Stimulated activated CD8-positive, alpha-beta memory T cell treated with anti-CD3 and anti-CD28 coated beads, Interleukin-15, amount 100 ng/mL, for 48 hours (primary cell): ENCODE data around the gene PSAPL1.

Source experiments
- DNase-seq, 2 donors: peaks; one replicate each; pipeline ENCODE4 v3.0.0-alpha.2; 2020; ENCODE audit warnings: low read depth in 2 of 2

The PSAPL1 gene

DNA sequence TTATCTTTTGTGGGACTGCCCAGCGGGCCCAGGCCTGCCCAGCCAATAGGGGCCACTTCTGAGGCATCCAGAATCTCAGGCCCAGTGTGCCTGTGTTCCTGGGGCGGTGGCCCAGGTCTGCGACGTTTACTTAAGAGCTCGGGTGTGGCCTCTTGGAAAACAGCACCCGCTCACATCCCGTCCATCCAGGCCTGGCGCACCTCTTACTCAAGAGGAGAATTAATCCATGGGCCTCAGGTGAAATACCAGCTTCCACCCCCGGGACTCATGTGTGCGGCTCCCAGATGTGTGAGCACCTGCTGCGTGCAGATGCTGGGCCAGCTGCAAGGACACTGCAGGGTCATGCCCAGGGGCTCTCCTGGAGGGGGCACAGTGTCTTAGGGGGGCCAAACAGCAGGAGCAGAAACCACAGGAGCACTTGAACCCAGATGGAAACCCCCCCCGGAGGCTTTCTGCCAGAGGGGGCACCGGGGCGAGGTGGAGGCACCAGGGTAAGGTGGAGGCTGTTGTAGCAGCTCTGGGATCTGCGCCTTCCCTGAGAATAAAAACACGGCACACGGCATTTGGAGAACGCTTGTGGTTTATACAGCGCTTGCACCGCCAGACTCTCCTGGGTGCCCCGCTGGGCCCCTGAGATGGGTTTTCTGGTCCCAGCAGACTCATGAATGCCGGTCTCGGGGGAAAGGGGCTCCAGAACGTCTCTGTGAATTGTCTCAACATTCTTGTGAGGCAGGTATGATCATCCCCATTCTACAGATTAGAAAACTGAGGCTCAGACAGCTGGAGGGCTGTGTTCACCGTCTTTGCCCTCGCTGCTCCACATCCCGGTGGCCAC, 2.8 kb downstream of the PSAPL1 start:
- DNase-seq: no peak

DNA sequence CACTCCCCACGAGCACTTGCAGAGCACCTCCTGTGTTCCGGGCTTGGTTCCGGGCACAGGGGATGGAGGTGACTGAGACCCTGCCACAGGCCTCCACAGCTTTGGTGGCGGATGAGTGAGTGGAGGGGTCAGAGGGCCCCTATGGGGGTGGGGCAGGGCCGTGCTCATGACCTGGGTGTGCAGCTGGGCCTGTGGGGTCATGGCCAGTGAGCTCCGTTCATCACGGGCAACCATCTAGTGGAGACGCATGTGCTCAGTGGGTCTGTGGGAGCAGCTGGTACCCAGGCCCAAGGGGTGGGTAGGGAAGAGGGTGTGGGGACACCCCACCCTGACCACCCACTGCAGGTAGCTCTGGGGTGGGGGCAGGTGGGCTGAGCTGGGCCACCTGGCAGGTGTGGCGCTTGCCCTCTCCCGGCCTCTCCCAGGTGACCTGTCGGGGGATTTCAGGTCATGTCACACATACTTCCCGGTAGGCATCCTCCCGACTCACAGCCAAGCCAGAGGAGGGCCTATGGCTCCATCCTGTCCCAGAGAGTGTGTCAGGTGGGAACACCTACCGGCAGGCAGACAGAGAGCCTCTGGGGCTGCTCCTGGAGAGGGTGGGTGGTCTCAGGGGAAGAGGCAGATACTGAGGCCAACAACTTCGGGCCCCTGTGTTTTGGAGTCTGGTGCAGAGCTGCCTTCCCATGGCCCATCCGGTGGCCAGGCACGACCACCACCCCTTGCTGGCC, 3.6 kb downstream of the PSAPL1 start:
- no peak for DNase-seq

DNA sequence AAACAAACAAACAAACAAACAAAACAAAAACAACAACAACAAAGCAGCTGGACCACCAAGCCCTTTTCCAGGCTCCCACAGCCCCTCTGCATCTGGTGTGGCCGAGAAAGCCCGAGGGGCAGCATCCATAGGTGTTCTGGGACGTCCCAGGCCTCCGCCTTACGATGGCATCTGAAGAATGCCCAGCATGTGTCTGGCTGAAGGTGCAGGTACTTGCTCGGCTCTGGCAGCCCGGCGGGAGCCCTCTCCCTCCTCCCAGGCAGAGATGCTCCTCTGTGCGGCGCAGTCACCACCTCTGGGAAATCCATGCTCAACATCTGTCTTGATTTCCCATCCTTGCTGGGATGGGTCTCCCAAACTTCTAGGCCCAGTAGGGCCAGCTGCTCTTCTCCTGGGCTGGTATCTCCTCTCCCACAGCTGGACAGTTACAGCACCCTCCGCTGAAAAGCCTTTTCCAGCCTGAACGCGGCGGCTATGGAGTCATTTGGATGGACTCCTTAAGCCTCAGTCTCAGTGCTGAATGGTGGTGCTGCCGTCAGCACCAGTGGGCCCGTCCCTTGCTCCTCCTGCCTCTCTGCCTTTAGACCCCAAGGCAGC, 4.3 kb downstream of the PSAPL1 start:
- DNase-seq: no peak

DNA sequence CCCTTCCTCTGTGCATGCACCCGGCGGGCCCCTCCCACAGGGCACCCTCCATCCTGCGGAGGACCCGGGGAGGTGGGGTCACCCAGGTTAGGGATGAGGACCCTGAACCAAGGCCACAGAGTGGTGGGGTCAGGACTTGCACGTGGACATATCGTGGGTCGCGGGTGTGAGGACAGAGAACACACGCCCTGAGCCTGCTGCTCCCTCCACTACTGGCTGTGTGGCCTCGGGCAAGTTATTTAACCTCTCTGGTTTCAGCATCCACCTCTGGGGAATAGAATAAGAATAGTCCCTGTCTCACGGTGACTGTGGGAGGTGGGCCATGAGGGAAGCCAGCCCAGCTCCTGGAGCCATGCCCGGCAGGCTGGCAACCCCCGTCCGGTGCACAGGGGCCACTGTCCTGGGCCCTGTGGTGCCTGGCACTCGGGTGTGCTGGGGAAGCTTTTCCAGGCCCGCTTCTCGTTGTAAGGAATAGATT, 5.1 kb downstream of the PSAPL1 start:
- DNase-seq: no peak

DNA sequence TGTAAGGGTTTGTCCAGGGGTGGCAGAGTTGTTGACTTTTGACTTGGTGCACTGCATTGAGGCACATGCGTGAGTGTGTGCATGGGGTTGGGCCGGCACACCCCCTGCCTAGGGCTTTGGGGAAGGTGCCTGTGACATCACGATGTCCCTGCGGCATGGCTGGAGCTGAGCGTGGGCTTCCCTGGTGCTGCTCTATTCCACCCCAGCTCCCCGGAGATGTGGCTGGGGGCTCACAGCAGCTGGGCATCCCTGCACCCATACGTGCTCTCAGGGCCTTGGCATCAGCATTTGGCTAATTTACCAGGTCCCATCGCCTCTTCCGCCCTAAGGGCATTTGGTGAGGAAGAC, 5.7 kb downstream of the PSAPL1 start:
- no peak for DNase-seq

DNA sequence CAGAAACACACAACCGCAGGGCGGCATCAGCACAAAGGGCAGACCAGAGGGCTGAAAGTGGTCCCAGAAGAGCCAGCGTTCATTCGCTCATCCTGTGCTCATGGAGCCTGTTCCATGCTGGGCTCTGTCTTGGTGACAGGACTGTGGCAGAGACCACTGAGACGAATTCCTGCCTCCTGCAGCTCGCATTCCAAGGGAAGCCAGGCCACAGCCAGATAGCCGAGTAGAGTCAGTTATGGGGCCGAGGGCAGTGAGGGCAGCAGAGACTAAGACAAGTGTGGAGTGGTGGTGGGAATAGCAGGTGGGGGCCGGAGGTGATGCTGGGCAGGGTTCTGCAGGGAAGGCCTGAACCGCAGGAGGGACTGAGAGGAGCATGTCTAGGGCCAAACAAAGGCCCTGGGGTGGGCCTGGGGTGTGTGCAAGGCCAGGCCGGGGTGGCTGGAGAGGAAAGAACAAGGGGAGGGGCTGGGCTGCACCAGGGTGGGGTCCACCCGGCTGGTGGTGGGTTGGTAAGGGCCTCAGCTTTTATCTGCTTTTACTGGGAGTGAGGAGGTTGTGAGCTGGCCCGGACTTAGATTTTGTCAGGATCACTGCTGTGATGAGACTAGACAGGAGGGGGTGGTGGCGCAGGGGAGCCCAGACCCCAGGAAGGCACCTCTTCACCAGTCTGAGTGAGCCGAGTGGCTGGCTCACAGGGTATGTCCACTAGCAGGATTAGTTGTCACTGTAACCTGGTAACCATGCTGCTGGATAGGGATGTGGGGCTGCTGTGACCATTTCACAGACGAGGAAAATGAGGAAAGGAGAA, 6.3 kb downstream of the PSAPL1 start:
- DNase-seq: no peak

DNA sequence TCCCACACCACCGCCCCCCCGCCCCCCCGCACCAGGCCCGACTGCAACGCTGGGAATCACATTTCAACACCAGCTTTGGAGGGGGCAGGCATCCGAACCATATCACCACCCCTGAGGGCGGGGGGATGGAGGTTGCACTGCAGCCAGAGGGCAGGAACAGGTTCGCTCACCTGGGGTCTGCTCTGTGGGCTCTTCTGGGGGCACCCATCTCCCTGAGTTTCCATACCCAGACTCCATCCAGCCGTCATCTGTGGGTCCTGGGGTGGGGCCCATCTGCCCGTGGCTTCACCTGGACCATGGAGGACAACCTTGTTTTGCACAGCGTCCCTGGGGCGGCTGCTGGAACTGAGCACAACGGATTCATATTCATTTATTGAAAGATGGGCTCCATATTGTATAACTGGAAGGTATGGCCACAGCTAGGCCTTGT, 6.9 kb downstream of the PSAPL1 start:
- DNase-seq: no peak

DNA sequence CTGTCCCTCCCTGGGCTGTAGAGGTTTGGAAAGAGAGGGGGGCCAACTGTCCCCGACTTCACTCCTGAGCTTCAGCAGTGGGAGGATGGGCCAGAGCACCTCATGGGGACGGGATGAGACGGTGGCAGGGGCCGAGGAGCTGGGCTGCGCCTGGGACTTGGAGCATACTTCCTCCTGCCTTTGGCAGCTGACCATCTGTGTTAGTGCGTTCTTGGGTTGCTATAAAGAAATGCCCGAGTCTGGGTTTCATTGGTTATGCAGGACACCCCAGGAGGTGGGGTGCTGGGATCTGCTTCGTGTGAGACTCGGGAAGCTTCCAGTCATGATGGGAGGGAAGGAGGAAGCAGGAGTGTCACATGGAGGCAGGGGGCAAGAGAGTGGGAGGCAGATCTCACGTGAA, 7.4 kb downstream of the PSAPL1 start:
- DNase-seq: no peak

DNA sequence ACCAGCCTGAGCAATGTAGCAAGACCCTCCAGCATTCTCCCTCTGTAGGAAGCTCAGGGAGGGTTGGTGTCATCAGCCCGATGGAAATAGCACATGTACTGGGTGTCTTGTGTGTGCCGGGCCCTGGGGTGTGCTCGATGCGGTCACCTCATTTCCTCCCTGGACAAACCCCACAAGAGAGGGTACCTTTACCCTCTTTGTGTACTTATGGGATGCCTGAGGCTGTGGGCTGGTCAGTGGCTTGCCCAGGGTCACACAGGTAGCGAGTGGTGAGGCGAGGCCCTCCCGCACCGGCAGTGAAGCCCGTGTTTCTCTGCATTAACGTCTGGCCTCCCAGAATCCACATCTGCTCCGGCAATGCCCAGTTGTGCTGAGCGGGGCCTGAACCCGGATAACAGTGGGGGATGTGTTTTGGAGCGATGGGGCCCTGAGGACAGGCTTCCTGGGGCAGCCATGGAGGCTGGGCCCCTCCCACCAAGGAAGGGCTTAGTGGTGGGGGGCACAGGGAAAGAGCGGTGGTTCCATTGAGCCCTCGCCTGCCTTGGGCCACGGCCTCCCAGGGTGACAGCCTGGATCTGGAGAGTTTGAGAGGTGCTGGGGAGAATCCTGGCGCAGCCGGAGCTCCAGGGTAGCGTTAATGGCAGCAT, 8.1 kb downstream of the PSAPL1 start:
- no peak for DNase-seq

DNA sequence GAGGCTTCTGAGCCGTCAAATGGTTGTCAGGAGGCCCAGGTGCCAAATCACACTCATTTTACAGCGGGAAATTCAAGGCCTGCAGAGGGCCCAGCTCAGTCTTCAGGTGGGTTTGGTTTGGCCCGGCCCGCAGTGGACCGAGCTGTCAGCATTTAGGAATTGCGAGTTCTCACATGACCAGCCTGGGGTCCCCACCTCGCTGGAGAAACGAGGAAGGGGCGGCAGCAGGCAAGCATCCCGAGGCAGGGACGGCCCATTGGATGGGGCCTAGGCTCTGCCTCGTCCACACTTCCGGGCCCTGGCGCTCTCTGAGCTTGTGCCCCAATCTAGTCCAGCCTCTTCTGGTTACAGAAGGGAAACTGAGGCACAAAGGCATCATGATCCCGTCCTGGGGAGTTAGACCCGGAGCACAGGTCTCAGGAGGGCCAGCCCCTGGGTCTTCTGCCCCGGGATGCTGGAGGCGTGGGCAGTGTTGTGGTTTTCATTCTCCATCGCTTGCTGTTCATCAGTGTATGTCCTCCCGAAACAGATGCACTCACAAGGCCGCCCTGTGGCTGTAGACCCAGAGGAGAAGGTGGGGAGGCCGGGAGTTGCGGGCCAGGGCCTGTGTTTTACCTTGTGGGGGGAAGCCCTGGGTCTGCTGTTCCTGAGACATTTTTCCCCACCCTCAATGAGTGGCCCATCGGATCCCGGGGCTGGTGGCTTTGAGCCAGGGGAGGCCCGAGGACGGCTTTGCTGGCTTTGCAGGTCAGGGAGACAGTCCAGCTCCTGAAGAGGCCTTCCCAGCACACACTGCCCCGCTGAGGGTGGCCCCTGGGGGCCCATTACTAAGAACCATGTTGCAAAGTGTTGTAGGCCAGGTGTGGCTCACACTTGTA, 8.9 kb downstream of the PSAPL1 start:
- DNase-seq: no peak

DNA sequence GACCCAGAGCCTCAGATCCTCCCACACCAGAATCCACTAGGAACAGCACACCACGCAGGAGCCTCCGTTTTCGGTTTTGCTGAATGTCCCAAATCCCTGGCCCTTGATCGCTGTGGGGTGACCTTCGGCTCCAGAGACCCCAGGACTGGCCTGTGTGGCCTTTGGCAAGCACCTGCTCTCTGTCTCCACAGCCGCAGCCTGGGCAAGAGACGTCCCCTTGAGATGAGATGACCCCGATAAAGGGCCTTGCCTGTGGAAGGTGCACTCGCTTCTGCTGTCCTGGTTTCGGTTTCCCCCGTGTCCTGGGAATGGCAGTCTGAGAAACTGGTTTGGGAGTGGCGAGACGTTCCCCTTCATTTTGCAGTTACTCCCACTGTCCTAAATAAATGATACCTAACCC, 9.6 kb downstream of the PSAPL1 start:
- DNase-seq: no peak

DNA sequence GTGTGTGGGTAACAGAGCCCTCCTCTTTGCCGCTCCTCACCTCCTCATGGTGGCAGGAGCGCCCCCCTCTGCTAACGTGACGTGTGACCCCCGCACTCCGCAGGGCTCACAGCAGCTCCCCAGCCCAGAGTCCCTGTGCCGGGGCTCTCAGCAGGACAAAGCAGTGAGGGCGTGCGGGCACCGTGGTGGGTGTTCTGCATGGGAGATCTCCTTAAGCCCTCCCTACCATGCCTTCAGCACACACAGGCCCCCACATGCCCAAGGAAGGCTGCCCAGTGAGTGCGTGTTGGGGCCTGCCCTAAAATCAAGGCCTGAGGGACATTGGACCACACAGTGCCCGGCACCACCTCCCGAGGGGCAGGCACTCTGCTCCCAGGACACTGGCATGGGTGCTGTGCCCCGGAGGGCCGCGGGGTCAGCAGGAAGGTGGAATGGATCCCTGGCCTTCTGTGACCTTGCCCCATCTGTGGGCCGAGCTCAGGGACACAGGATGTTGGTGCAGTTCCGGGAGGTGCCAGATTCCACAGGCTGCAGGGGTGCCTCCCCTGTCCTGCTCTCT, 10.1 kb downstream of the PSAPL1 start:
- no peak for DNase-seq

DNA sequence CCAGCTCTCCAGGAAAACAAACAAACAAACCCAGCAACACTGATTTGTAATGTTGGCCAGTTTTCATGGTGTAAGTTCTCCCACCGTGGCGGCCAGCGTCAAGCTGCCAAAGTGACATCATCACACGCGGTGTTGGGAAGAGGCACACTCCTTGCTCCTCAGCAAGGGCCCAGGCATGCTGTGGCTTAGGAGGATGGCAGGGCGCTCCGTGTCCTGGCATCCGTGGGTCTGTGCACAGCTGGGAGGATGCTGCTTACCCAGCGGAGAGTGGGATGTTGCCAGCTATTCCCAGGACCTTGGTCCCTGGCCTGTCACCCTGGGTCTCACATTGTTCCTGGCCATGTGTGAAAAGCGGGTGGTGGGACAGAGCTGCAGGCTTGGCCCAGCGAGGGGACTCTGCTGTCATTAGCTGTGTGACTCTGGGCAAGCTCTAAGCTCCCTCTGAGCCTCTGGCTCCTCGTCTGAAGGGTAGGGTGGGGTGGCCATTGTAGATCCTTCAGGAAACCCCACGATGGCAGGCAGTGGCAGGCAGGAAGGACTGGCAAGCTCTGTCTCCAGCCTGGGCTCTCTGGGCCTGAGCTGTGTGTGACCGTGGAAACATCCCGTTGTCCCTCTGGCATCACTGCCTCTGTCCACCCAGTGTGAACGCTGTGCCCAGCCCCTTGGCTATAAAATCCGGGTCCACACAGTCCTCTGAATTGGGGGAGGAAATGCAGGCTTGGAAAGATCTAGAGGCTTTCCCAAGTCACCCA, 10.8 kb downstream of the PSAPL1 start:
- DNase-seq: no peak

DNA sequence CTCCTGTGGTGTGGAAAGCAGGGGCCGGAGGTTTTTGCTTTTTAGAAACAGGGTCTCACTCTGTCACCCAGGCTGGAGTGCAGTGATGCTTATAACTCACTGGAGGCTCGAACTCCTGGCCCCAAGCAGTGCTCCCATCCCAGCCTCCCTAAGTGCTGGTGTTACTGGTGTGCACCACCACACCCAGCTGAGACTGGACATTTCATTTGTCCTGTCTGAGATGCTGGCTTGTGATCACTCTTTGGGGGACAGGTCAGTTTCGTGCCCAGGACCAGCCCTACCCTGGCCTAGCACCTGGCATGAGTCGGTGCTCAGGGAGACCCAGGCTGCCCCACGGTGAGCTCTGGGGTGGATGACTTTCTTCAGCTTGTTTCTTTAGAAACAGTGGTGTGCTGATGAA, 11.3 kb downstream of the PSAPL1 start:
- no peak for DNase-seq

DNA sequence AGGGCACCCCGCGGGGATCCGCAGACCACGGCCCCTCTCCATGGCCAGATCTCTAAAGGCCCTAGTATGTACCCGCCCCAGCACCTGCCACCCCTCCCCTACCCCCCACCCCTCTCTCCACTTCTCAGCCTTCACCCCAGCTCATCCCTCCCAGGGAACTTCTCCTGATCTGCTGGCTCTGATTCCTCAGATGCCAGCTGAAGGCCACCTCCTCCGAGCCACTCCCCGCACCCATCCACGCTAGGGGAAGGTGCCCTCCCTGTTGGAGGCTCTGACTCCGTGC, 11.9 kb downstream of the PSAPL1 start:
- DNase-seq: no peak

DNA sequence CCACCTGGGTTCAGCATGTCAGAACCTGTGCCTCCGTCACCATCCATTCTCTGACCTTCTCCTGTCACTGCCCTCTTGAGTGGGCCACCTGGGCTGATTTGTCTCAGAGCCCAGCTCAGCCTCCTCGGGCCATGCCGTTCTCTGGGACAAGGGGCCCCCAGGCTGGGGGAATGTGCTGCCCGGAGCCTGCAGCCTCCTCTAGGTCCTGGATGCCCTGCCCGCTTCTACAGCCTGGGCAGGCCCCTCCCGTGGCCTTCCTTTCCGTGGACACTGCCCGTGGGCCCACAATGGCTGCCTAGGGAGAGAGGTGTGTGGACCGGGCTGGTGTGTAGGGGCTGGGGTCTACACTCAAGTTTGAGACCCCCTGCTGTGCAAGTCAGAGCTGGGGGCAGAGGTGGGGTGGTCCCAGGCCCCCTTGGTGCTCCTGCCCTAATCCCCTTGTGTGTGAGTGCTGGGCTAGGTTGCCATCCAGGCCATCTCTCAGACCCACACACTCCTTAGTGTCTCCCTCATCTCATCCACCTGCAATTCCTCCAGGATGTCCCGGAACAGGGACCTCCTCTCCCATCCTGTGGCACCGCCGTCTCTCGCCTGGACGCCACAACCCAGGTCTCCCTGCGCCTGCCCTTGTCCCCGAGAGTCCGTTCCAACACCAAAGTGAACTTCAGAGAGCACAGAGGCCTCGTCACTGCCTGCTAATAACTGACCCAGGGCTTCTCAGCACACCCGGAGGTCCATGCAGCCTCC, 12.4 kb downstream of the PSAPL1 start:
- no peak for DNase-seq

DNA sequence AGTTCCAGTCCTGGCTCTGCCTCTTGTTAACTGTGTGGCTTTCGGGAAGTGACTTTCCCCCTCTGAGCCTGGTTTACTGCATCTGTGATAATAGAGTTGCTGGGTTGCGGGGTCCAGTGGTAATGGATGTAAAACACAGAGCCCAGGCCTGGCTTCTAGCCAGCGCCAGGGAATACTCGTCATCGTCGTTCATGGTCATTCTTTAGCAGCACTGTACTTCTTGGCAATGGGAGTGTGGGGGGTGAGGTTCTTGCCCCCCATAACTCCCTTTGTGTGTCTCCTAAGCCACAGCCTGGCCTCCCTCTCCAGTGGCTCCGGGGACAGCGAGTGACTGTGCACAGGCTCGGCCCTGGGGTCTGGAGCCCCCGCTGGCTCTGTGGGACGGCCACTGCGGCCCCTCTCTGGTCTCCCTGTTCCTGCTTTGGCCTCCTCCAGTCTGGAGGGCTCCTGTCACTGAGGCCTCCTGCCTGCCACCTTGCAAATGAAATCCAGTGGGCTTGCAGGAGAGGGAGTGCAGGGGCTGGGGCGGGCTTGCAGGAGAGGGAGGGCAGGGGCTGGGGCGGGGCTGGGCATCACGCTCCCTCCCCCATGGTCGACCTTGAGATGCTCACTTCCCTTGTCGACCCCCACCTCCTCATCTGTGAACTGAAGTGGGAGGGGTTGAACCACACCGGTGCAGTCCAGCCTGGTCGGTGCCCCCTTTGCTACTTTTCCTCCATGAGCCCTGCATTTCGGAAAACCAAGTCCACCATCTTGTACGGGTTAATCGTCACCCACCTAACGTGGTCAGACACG, 13.2 kb downstream of the PSAPL1 start:
- no peak for DNase-seq

DNA sequence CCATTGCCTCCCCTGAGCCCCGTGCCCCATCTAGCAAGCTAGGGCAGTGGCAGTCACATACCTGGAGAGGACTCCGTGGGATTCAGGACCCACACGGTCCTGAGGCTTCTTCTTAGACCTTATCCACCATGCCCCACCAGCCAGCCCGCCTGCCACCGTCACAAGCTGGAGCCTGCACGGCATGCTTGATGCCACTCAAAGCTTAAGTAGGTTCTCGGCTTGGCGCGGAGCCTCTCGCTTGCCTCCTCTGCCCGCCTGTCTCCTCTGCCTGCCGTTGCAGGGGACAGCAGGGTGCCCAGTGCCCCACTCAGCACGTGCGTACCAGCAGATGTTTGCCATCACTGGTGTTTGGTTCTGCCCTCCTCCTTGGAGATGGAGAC, 14.1 kb downstream of the PSAPL1 start:
- no peak for DNase-seq
